HG03097 (cell line): ENCODE data around the gene CYP2U1.
A peak's percentile ranks its signal among the peaks of the same experiment; 100 is the strongest.
"Not testable (repeated sequence)": the region's sequence is repeated elsewhere in the genome, so short reads cannot be mapped to it uniquely, and the experiment has no call there.

Source experiments
- ATAC-seq: cut with Tn5 transposase; IDR thresholded peaks from one replicate; pipeline ENCODE4 v1.9.1; 2021; ENCODE audit not compliant: unreplicated experiment, low FRiP score

CYP2U1 gene

GRCh38 chr4:107930821-107931774 lies at the start of gene CYP2U1:
CYP2U1 (plus strand) TSS chr4:107931549; CDS start chr4:107931644, 95 bp downstream.
- peak; percentile 97 for ATAC-seq

DNA sequence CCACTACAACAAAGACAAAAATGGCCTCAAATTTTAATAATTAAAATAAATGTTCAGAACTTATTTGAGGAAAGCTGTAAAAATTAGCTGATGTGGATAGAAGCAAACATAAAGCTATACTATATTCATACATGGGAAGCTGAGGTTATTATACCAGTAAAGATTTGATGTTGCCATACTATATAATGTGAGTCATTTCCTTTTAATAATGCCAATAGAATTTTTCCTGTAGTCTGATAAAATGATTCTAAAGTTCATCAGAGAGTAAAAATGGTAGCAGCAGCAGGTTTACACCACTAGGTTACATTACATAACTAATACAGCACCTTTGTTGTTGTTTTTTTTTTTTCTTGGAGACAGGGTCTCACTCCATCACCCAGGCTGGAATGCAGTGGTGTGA lies 45.5 kb upstream of the CYP2U1 start:
- ATAC-seq = no peak

DNA sequence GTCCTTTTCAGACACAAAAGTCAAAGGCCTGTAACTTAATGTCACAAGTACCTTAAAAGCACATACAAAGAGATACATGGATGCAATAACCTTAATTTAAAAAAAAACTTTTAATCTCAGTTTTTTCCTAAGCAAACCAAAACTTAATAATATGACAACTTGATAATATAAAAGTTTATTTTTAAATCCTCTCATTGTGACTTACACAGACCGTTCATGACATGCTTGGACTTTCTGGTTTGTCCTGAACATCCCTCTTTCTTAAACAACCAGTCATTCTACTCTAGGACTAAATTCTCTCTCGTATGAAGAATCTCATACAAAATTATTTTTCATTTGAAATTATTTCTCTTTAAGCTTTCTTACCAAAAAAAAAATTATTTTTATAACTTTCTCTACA lies 43.1 kb upstream of the CYP2U1 start:
- ATAC-seq = no peak

DNA sequence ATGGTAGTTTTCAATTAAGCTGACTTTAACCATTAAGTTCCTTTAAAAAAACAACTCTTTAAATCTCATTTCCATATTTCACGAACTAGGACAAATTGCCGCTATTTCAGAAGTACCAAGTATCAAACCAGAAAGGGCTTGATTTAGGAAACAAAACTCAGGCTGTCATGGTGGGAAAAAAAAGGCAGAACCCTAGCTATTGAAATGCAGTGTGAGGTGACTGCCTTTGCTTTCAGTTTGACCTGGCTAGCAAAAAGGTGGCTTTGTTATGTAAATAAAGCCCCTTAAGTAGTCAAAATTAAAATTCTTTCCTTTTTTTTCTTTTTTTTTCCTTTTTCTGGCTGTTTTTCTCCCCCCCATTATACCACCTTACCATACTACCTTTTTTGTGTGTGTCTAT lies 40.6 kb upstream of the CYP2U1 start:
- ATAC-seq = no peak

DNA sequence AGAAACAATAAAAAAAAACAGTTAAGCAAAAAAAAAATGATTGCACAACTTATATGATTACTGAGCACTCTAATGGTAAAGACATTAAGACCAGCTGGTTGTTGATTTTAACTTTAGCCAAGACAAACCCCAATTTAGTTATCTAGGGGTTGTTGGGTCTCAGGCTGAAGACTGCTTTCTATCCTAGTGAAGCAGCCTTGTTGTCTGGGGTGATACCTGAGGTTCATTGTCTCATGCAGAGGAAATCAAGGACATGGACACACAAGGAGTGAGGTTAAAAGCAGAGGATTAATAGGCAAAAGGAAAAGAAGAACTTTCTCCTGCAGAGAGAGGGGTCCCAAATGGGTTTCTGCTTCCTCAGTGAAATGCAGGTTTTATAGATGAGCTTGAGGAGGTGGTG lies 40.0 kb upstream of the CYP2U1 start:
- no peak for ATAC-seq

GRCh38 chr4:107893171-107894137 lies 37.9 kb upstream of the CYP2U1 start:
- no peak for ATAC-seq

GRCh38 chr4:107894138-107894603 lies 37.2 kb upstream of the CYP2U1 start:
- ATAC-seq = no peak

GRCh38 chr4:107896158-107896645 lies 35.1 kb upstream of the CYP2U1 start:
- ATAC-seq = no peak

- no peak for ATAC-seq
Measured at GRCh38 chr4:107896646-107897045, 34.7 kb upstream of the CYP2U1 start.

- ATAC-seq = no peak
Measured at GRCh38 chr4:107897823-107898222, 33.5 kb upstream of the CYP2U1 start.

GRCh38 chr4:107900067-107900466 lies 31.3 kb upstream of the CYP2U1 start:
- no peak for ATAC-seq

DNA sequence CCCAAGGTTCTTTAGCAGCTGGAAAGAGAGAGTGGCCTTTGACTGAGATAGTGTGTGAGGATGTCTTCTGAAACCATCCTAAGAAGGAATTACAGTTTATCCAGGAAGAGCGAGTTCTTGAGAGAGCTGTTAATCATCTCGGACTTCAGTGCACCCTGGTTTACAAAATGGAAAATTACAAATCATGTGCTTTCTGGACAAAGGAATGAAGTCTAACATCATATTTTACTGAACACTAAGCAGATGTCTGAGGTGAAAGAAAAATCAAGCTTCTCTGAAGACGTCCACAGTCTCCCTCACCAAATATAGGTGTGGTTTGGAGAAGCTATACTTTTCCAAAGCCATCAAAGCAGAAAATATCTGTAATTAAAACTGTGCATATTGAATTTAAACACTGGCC lies 30.8 kb upstream of the CYP2U1 start:
- no peak for ATAC-seq

DNA sequence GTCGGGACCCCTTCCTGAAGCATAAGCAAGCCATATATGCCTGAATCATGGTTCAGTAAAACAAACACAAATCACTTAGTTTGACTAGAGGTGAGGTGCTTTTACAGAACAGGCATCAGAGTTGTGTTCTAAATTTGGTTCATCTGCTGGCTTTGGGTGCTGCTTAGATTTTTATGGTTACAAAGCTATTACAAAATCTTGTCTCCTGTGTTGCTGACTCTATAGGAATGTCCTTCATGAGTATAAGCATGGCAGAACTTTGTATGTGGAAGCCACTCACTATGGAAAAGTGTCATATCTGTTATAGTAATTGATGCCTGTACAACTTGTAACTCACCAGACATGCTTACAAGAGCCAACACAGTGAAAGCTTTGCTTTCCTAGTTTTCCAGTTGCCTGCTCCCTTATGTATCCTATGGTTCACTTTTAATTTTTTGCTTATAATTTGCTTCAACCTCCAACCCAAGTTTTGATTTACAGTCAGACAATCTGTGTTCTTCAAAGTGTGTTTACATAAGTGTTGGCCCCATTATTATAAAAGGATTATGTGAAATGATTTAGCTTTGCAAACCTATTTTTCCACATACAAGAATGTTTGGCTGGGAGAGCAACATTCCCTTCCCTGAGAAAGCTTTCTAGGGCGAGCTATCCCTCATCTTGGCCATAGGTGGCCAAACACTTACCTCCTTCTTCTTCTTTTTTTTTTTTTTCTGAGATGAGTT lies 30.0 kb upstream of the CYP2U1 start:
- ATAC-seq = no peak

GRCh38 chr4:107902715-107903114 lies 28.6 kb upstream of the CYP2U1 start:
- ATAC-seq = peak; percentile 87

DNA sequence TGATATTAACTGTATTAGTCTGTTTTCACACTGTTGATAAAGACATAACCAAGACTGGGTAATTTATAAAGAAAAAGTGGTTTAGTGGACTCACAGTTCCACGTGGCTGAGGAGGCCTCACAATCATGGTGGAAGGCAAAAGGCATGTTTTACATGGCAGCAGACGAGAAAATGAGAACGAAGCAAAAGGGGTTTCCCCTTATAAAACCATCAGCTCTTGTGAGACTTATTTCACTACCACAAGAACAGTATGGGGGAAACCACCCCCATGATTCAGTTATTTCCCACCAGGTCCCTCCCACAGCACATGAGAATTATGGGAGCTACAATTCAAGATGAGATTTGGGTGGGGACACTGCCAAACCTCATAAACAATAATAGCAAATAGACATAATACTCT lies 26.3 kb upstream of the CYP2U1 start:
- not testable (repeated sequence) for ATAC-seq

- no peak for ATAC-seq
Measured at GRCh38 chr4:107906458-107907100, 24.8 kb upstream of the CYP2U1 start.

DNA sequence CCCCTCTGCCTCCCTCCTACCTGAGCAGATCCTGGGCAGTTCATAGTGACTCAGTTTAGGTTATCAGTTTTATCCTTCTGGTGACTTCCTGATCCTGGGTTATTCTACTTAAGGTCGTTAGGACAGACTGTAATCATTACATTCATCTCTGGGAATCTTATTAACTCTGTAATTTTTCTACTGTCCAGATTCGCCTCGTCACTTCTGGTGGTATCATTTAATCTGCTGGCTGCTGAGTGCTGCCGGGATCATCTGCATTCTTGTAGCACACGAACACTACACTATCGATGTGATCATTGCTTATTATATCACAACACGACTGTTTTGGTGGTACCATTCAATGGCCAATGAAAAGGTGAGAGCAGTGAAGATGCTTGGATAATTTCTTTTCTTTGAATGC lies 23.0 kb upstream of the CYP2U1 start:
- ATAC-seq = no peak

DNA sequence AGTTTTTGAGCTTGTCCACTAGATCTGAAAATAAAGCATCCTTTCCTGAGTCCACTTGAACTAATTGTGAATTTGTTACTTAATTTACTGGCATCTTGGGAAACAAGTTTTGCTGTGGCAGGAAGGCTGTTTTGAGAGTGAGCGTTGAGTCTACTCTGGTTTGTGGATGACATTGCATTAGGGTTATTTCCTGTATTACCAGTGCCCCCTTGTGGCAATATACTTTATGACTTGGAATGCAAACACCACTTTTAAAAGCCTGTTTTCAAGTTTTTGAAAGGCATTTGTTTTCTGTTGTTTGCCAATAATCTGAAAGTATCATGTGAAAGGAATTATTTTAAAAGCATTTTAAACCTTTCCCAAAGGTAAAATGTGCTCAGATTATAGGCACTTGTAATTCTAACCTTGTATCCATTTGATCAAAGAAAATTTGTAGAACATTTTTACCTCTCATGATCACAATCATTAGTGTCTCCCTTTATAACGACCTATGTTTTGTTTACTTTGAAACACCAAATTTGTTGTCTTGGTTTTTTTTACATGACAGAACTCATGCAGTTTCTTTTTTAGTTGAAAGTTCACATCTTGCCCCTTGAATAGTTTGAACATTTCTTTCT lies 18.0 kb upstream of the CYP2U1 start:
- ATAC-seq = peak; percentile 73

DNA sequence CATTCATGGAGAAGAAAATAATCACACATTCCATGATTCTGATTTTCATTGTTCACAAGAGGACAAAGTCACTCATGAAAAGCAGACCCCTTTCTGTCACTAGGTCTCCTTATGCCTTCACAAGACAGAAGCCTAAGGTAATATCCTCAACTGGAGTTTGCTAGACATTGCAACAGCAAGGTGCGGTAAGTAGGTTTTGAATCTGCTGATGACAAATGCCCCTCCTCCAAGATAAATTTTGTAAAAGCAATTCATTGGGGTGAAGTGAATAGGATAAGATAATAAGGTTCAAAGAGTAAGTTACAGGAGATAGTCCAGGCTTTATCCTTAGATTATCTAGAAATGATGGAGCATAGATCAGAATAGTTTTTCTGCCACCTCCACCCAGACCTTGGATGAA lies 16.1 kb upstream of the CYP2U1 start:
- ATAC-seq = no peak
